Testis (tissue), 3 donors: Measurements from ENCODE around the gene EHF. TPM values are rescaled to one million over a fixed set of nuclear protein-coding genes. Genes with fewer than 3 reads are reported as not detected.

ENCODE experiments used
- DNase-seq: peaks from one replicate; pipeline ENCODE4 v3.0.0-alpha.2; 2019
- H3K27ac ChIP-seq, 2 donors: fragments of 200-600 bp; sonication (generic); one replicate each; pipeline ENCODE4 v1.5.1; 2019
- H3K27me3 ChIP-seq: fragments of 200-600 bp; sonication (generic); one replicate; pipeline ENCODE4 v1.5.1; 2019
- H3K36me3 ChIP-seq: fragments of 200-600 bp; sonication (generic); one replicate; pipeline ENCODE4 v1.5.1; 2017; ENCODE audit warnings: low read depth; ENCODE audit errors: missing control alignments
- H3K4me1 ChIP-seq: fragments of 200-600 bp; sonication (generic); one replicate; pipeline ENCODE4 v1.5.1; 2019
- H3K4me3 ChIP-seq, 2 donors: fragments of 200-600 bp; sonication (generic); one replicate each; pipeline ENCODE4 v1.5.1; 2017 to 2019
- H3K9me3 ChIP-seq: fragments of 200-600 bp; sonication (generic); one replicate; pipeline ENCODE4 v1.5.1; 2017
- CTCF ChIP-seq, 3 experiments: fragments of 450-650 bp in 2 of 3; fragments of 200-600 bp in 1 of 3; sonication (generic) in 1 of 3; IDR thresholded peaks; one replicate each; pipeline ENCODE4 v1.5.1; 2016 to 2019; ENCODE audit warnings: antibody characterized with exemption in 3 of 3, mild to moderate bottlenecking in 2 of 3, moderate library complexity in 1 of 3
- POLR2A ChIP-seq: fragments of 450-650 bp; IDR thresholded peaks from one replicate; pipeline ENCODE4 v1.6.1; 2017; ENCODE audit warnings: antibody characterized with exemption, mild to moderate bottlenecking, moderate library complexity
- WGBS, 2 donors: methylation state at CpG; one replicate each; pipeline ENCODE4 v1.1.5; 2018; 5-methylcytosine and 5-hydroxymethylcytosine counted together
- intact Hi-C: fragments of 100-400 bp; cut with DNase I; formaldehyde crosslinking; loops from one replicate; pipeline ENCODE4 v1.15.1; 2023; ENCODE audit warnings: low total_unique reads
- polyA plus RNA-seq: library from polyadenylated mRNA; stranded (reverse); fragments of 350-450 nt; fragmentation: Illumina TruSeq; extraction: RNeasy Lipid Tissue Mini Kit (QIAGEN cat#74804); gene quantifications from one replicate; pipeline ENCODE4 v1.2.3, GENCODE V29; 2014; ENCODE audit warnings: low read depth, low replicate concordance; ENCODE audit not compliant: insufficient read depth
- total RNA-seq, 2 donors: library from RNA; depleted of rRNA; stranded (reverse); fragments of >200 nt; gene quantifications; one replicate each; pipeline ENCODE4 v1.2.3, GENCODE V29; 2016

The EHF gene
- total and polyA plus RNA-seq, 3 donors from 2014 or later = 0.24 to 3.5 (median 1.1) TPM

GRCh38 chr11:34629711-34630110 lies 8.8 kb downstream of the EHF start:
- no peak for TF ChIP-seq POLR2A
- TF ChIP-seq CTCF (IDR thresholded peaks at IDR 0.05) = no peak
- Histone ChIP-seq H3K4me1 (no peaks in the 10 kb centered on the region), H3K27me3 (no peaks in the 10 kb centered on the region), H3K9me3 (no peaks in the 10 kb centered on the region), H3K27ac (no peak overlapping the region), H3K36me3 (no peaks in the 10 kb centered on the region), H3K4me3 (no peak overlapping the region)
- intact Hi-C loops = no loop called here
- DNase-seq = no peak

- intact Hi-C loops = no loop called here
- no peak overlapping the region for H3K27ac ChIP-seq
- H3K4me3 ChIP-seq = no peak overlapping the region
- TF ChIP-seq POLR2A (no peak), CTCF (IDR thresholded peaks at IDR 0.05) (no peak)
- 73 to 80% methylated on average over 7 of the region's 7 CpGs for WGBS, 2 donors
- H3K27me3 ChIP-seq = no peaks in the 10 kb centered on the region
- no peak for DNase-seq
- H3K36me3 ChIP-seq = no peaks in the 10 kb centered on the region
- no peaks in the 10 kb centered on the region for H3K4me1 ChIP-seq
- no peaks in the 10 kb centered on the region for H3K9me3 ChIP-seq
These were observed 9.7 kb downstream of the EHF start for GRCh38 chr11:34630544-34630943.

GRCh38 chr11:34631297-34631696 lies 10.4 kb downstream of the EHF start:
- H3K36me3 ChIP-seq = no peaks in the 10 kb centered on the region
- no peaks in the 10 kb centered on the region for H3K4me1 ChIP-seq
- TF ChIP-seq CTCF (IDR thresholded peaks at IDR 0.05) (no peak), POLR2A (no peak)
- no peaks in the 10 kb centered on the region for H3K9me3 ChIP-seq
- WGBS, 2 donors = 90 to 97% methylated on average over 6 of the region's 6 CpGs
- DNase-seq = no peak
- no peaks in the 10 kb centered on the region for H3K27me3 ChIP-seq
- no peak overlapping the region for H3K4me3 ChIP-seq
- intact Hi-C loops = no loop called here
- no peak overlapping the region for H3K27ac ChIP-seq

GRCh38 chr11:34631737-34632104 lies 10.8 kb downstream of the EHF start:
- Histone ChIP-seq H3K27me3 (no peaks in the 10 kb centered on the region), H3K27ac (no peak overlapping the region), H3K4me3 (no peak overlapping the region), H3K36me3 (no peaks in the 10 kb centered on the region), H3K4me1 (no peaks in the 10 kb centered on the region), H3K9me3 (no peaks in the 10 kb centered on the region)
- TF ChIP-seq CTCF (IDR thresholded peaks at IDR 0.05) (no peak), POLR2A (no peak)
- 81 to 83% methylated on average over 4 of the region's 4 CpGs for WGBS, 2 donors
- DNase-seq = no peak
- intact Hi-C loops = no loop called here

- no peak overlapping the region for H3K27ac ChIP-seq
- H3K4me1 ChIP-seq = no peaks in the 10 kb centered on the region
- 53 to 61% methylated on average over 7 of the region's 7 CpGs for WGBS, 2 donors
- DNase-seq = no peak
- H3K27me3 ChIP-seq = no peaks in the 10 kb centered on the region
- no peaks in the 10 kb centered on the region for H3K36me3 ChIP-seq
- intact Hi-C loops = no loop called here
- TF ChIP-seq CTCF (IDR thresholded peaks at IDR 0.05) (no peak), POLR2A (no peak)
- no peaks in the 10 kb centered on the region for H3K9me3 ChIP-seq
- H3K4me3 ChIP-seq = no peak overlapping the region
These were observed 11.4 kb downstream of the EHF start for GRCh38 chr11:34632105-34632791.
